ENCODE data around the gene SCAPER. TPM values are rescaled to one million over a fixed set of nuclear protein-coding genes. Genes with fewer than 3 reads are reported as not detected.
"Not testable (repeated sequence)": the region's sequence is repeated elsewhere in the genome, so short reads cannot be mapped to it uniquely, and the experiment has no call there.

SCAPER gene
- total RNA-seq, 2 donors from 2014 or later, result 27.9 to 32.1 TPM

GRCh38 chr15:76711351-76711827 lies 193.8 kb downstream of the SCAPER start:
- intact Hi-C loops (cut with DNase I), result no loop called here
- DNase-seq (ENCODE audit: low spot score), result no peak

DNA sequence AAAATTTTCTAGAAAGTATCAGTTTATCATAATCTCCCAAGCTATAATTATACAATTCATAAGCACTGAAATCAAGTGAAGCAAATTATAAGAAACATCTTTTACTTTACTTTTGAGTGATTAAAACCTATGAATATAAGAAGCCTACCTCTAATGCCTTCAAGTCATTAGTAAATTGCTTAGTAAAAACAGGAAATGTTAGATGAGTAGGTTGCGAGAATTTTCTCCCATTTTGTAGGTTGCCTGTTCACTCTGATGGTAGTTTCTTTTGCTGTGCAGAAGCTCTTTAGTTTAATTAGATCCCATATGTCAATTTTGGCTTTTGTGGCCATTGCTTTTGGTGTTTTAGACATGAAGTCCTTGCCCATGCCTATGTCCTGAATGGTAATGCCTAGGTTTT lies 201.1 kb downstream of the SCAPER start:
- intact Hi-C loops (cut with DNase I), result not testable (repeated sequence)

GRCh38 chr15:76696840-76697239 lies 208.3 kb downstream of the SCAPER start:
- intact Hi-C loops (cut with DNase I), result no loop called here
- no peak for DNase-seq (ENCODE audit: low spot score)

More for the DNA sequence above, 201.1 kb downstream of the SCAPER start:
- not testable (repeated sequence) for DNase-seq (ENCODE audit: low spot score)

DNA sequence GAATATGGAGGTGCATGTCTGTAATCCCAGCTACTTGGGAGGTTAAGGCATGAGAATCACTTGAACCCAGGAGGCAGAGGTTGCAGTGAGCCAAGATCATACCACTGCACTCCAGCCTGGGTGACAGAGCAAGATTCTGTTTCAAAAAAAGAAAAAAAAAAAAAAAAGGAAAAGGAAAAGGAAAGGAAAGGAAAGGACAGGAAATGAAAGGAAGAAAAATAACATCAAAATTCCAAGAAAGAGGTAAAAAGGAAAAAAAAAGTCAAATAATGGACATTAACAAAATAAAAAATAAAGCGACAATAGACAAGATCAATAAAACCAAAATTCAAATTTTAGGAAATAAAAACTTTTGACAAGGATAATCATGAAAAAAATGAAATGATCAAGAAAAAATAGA lies 212.6 kb downstream of the SCAPER start:
- DNase-seq (ENCODE audit: low spot score); intact Hi-C loops (cut with DNase I): not testable (repeated sequence)

GRCh38 chr15:76687592-76687991 lies 217.5 kb downstream of the SCAPER start:
- intact Hi-C loops (cut with DNase I); DNase-seq (ENCODE audit: low spot score): not testable (repeated sequence)

- intact Hi-C loops (cut with DNase I), result no loop called here
Observed at GRCh38 chr15:76684002-76684401, 221.1 kb downstream of the SCAPER start.

DNA sequence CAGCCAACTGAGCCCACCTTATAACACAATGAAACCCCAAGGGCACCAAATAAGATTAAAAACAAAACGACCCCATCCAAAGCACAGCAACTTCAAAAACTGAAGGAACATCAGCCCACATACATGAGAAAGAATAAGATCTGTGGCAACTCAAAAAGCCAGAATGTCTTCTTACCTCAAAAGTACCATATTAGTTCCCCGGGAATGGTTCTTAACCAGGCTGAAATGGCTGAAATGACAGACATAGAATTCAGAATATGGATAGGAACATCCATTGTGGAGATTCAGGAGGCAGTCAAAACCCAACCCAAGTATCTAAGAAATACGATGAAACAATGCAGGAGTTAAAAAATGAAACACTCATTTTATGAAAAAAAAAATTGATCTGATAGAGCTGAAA lies 222.3 kb downstream of the SCAPER start:
- intact Hi-C loops (cut with DNase I), result no loop called here

More at GRCh38 chr15:76684002-76684401, 221.1 kb downstream of the SCAPER start:
- no peak for DNase-seq (ENCODE audit: low spot score)

DNA sequence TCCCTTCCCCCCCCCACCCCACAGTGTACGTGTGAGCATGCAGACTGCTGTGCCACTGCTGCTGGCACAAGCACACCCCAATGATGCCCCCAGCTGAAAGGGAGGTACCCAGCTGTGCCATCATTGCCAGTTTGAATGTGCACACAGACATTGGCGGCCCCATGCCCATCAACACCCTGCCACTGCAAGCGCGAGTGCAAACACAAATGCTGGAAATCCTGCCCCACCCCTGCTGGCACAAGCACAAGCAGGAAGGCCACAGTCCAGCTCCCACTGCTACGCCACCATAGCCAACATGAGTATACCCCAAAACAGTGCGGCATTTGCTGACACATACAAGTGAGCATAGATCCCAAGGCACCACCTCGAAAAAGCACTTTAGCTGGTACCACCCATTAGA lies 222.9 kb downstream of the SCAPER start:
- intact Hi-C loops (cut with DNase I), result no loop called here
- DNase-seq (ENCODE audit: low spot score), result no peak

More for the DNA sequence above, 222.3 kb downstream of the SCAPER start:
- no peak for DNase-seq (ENCODE audit: low spot score)

- no peak for DNase-seq (ENCODE audit: low spot score)
- intact Hi-C loops (cut with DNase I), result no loop called here
Observed at GRCh38 chr15:76678766-76679165, 226.4 kb downstream of the SCAPER start.

DNA sequence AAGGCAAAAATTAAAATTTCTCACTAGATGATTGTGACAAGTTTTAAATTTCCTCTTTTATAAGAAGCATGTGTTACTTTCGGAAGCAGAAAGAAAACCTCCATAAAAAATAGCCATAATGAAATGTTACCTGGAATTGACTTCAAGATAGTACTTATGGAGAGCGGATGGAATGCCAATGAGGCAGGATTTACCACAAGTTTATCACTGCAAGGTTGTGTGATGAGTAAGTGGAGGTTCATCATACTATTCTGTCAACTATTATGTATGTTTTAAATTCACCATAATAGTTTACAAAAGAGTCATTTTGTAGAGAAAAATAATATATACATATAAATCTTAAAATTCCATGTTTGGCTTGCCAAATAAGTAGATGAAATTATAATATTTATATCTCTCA lies 230.3 kb downstream of the SCAPER start:
- DNase-seq (ENCODE audit: low spot score), result no peak
- intact Hi-C loops (cut with DNase I), result no loop called here

DNA sequence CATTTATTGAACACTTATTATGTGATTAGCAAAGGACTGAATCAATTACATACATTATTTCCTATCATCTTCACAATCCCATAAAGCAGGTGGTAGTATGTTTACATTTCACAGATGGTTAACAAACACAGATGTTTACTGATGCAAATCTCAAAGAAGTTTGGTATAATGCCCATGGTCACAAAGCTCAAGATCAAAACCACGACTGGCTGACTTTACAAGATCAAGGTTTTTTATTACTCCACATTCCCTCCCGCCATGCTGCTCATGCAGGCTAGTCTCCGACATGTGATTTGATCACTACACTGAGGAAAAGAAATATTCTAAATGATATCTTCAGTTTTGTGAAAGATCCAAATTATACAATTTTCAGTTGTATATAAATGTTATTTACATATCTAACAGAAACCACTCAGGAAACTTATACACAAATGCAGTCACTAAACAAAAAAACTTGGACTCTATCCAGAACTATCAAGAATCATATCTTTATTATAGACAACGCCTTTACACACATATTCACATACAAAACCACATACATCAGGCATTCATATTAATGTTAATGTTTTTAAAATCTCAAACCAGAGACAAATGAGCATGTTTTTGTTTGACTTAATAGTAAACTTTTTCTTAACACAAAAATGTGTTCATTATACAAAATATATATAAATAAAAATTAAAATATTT lies 235.5 kb downstream of the SCAPER start:
- DNase-seq (ENCODE audit: low spot score), result no peak
- intact Hi-C loops (cut with DNase I), result no loop called here

GRCh38 chr15:76668900-76669299 lies 236.2 kb downstream of the SCAPER start:
- intact Hi-C loops (cut with DNase I), result no loop called here
- DNase-seq (ENCODE audit: low spot score), result no peak

- intact Hi-C loops (cut with DNase I), result no loop called here
- DNase-seq (ENCODE audit: low spot score), result no peak
Observed at GRCh38 chr15:76667943-76668715, 237.0 kb downstream of the SCAPER start.

DNA sequence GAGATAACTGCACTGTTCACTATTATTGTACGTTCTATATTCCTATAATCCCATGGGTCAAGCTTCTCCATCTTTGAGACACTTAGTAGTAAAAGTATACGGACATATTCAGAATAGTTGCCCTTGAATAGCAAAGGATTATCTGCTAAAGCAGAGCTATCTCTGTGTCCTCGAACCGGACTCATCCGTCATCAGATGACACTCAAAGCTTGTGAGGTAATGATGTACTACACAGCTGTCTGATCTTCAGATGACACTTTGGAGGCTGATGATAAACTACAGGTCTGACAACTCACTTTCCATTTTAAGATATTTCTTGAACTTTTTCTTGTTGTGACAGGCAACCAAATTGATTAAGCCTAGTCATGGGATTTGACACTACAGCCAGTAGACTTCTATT lies 240.2 kb downstream of the SCAPER start:
- DNase-seq (ENCODE audit: low spot score), result no peak
- intact Hi-C loops (cut with DNase I), result no loop called here

GRCh38 chr15:76664411-76664810 lies 240.7 kb downstream of the SCAPER start:
- DNase-seq (ENCODE audit: low spot score), result no peak
- intact Hi-C loops (cut with DNase I), result no loop called here

DNA sequence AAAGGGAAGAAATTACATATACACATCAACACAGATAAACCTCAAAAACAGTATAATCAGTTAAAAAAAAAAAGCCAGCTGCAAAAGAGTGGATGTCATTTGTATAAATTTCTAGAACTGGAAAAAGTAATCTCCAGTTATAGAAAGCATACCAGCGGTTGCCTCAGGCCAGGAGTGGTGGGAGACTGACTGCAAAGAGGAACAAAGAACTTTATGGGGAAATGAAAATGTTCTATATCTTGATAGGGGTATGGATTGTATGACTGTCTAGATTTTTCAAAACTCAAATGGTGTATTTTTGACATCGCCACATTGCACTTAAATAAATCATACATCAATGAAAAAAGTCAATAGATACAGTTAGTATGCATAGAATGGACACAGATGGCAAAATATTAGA lies 241.6 kb downstream of the SCAPER start:
- intact Hi-C loops (cut with DNase I), result no loop called here
- DNase-seq (ENCODE audit: low spot score), result no peak

- no peak for DNase-seq (ENCODE audit: low spot score)
Observed at GRCh38 chr15:76648732-76649444, 256.3 kb downstream of the SCAPER start.

DNA sequence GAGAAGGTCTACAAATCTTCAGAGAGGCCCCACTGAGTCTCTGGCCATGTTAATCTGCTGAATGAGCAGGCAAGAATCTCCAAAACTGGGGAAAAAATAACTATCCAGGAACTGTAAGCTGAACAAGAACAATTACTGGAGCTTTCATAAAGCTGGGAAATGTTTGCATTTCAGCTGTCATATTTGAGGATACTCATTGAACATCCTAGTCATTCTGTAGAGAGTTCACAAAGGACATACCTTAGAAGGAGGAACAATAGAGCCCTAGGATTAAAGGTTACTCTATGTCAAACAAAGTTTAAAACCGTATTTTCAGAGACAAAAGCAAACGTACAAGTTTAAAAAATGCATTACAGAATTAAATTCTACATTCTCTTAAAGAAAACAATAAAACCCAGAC lies 257.5 kb downstream of the SCAPER start:
- no peak for DNase-seq (ENCODE audit: low spot score)
- intact Hi-C loops (cut with DNase I), result no loop called here

More at GRCh38 chr15:76648732-76649444, 256.3 kb downstream of the SCAPER start:
- intact Hi-C loops (cut with DNase I), result no loop called here

DNA sequence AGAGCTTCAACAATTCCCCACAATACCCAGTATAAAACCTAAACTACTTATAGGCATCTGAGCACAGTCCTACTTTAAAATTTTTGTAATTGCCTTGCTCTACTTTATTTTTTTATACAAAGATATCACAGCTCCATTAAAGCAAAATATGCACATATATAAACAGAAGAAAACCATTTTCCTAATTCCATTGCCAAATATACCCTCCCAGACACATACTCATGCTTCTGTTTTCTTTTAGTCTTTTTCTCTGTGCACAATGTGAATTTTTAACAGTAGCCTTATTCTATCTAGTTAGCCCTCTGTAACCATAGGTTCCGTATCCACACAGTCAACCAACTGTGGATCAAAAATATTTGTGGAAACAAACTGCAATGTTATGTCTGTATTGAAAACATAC lies 260.5 kb downstream of the SCAPER start:
- intact Hi-C loops (cut with DNase I), result no loop called here
- DNase-seq (ENCODE audit: low spot score), result no peak

DNA sequence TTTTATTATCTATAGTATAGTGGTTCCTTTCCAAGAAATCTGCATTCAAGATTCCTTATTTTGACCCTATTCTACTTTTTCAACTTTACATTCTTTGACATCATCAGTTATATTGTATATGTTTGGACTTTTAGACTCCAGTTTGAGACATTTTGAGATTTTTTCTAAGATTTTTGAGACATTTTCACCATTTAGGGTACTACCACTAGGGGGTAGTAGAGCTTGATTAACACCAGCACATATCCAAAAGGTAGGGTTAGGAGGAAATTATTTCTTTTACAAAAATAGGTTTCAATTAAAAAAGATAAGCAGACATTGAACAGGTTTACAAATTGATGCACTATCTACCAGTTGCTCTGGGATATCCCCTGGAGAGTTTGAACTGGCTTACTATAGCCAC lies 262.5 kb downstream of the SCAPER start:
- no peak for DNase-seq (ENCODE audit: low spot score)
- intact Hi-C loops (cut with DNase I), result no loop called here

All from posterior vena cava (tissue), 2 donors.